Measurements from ENCODE around the gene MIGA1.

DNA sequence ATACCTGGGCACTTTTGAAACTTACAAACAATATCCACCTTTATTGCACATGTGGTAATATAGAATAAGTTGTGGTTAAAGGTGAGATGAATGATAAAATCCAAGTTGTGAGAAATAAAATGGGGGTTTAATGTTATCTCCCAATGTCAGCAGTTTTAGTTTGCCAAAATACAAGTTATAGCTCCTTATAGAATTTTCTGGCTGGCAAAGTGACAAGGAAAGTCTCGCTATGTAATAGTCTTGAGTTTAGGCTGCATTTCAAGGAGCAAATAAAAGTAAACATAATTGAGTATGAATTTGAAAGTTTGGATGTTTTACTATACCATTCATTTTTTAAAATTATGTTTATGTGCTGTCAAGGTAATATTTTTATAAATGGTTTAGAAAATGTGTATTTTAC is 94.0 kb downstream of the MIGA1 start:
- TF ChIP-seq POLR2A (IDR thresholded peaks at IDR 0.05; ENCODE audit: low read length), result no peak
- TF ChIP-seq CHD2 (IDR thresholded peaks at IDR 0.05; ENCODE audit: low read length, partially characterized antibody), result no peak
- no peak for TF ChIP-seq HDAC2 (IDR thresholded peaks at IDR 0.05)
- no peak for TF ChIP-seq PHF8 (IDR thresholded peaks at IDR 0.05; ENCODE audit: borderline replicate concordance, low read depth)
